Endothelial cell of umbilical vein (primary cell): ENCODE measurements around the gene GLT8D1.

Experiments used
- EZH2 ChIP-seq: IDR thresholded peaks from 2 replicates; pipeline ENCODE4 v1.6.1; 2012; ENCODE audit warnings: borderline replicate concordance, low read depth, mild to moderate bottlenecking, moderate library complexity, low read length, inconsistent platforms; ENCODE audit not compliant: severe bottlenecking
- FOS ChIP-seq: IDR thresholded peaks from 2 replicates; pipeline ENCODE4 v1.6.1; 2011; ENCODE audit warnings: mild to moderate bottlenecking, low read length, moderate library complexity, borderline replicate concordance; ENCODE audit not compliant: insufficient read depth
- GATA2 ChIP-seq: IDR thresholded peaks from 2 replicates; pipeline ENCODE4 v1.7.0; 2011; ENCODE audit warnings: low read depth, mild to moderate bottlenecking, moderate library complexity, mixed read lengths, low read length; ENCODE audit not compliant: insufficient read length, insufficient read depth
- JUN ChIP-seq: IDR thresholded peaks from 2 replicates; pipeline ENCODE4 v1.6.1; 2011; ENCODE audit warnings: borderline replicate concordance, low read depth; ENCODE audit not compliant: insufficient read length, insufficient read depth
- MAX ChIP-seq: IDR thresholded peaks from 2 replicates; pipeline ENCODE4 v1.6.1; 2011; ENCODE audit not compliant: insufficient read depth, insufficient read length
- MYC ChIP-seq: IDR thresholded peaks from one replicate; pipeline ENCODE4 v1.6.1; 2011; ENCODE audit warnings: mild to moderate bottlenecking, low read depth, low read length
- POLR2A ChIP-seq: IDR thresholded peaks from 2 replicates; pipeline ENCODE4 v1.6.1; 2012; ENCODE audit warnings: low read depth, mild to moderate bottlenecking, control low read depth, low read length
- POLR2AphosphoS5 ChIP-seq: IDR thresholded peaks from 2 replicates; pipeline ENCODE4 v1.6.1; 2012; ENCODE audit warnings: low read depth, mild to moderate bottlenecking, control low read depth, low read length, moderate library complexity; ENCODE audit not compliant: insufficient read depth
- TF ChIP-seq, protein P1 (sequence below), 2 donors: IDR thresholded peaks; 1 replicate in 1 of 2; 2 replicates in 1 of 2; pipeline ENCODE4 v1.5.1; 2011; ENCODE audit warnings: low read length in 2 of 2, mild to moderate bottlenecking in 2 of 2, moderate library complexity in 2 of 2, control low read depth in 1 of 2, inconsistent platforms in 1 of 2, low read depth in 1 of 2; ENCODE audit not compliant: insufficient read depth in 1 of 2; ENCODE audit errors: extremely low read depth in 1 of 2

- no peak for TF ChIP-seq MAX
- TF ChIP-seq POLR2A = no peak
- TF ChIP-seq, protein P1, sequence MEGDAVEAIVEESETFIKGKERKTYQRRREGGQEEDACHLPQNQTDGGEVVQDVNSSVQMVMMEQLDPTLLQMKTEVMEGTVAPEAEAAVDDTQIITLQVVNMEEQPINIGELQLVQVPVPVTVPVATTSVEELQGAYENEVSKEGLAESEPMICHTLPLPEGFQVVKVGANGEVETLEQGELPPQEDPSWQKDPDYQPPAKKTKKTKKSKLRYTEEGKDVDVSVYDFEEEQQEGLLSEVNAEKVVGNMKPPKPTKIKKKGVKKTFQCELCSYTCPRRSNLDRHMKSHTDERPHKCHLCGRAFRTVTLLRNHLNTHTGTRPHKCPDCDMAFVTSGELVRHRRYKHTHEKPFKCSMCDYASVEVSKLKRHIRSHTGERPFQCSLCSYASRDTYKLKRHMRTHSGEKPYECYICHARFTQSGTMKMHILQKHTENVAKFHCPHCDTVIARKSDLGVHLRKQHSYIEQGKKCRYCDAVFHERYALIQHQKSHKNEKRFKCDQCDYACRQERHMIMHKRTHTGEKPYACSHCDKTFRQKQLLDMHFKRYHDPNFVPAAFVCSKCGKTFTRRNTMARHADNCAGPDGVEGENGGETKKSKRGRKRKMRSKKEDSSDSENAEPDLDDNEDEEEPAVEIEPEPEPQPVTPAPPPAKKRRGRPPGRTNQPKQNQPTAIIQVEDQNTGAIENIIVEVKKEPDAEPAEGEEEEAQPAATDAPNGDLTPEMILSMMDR (IDR thresholded peaks at IDR 0.05; ENCODE audit: extremely low read depth in 1 of 2, insufficient read depth in 1 of 2, low read depth in 1 of 2, low read length in 2 of 2) = no peak
- TF ChIP-seq GATA2 = no peak
- TF ChIP-seq EZH2 = no peak
- TF ChIP-seq JUN = no peak
- TF ChIP-seq POLR2AphosphoS5 = no peak
- no peak for TF ChIP-seq MYC
- TF ChIP-seq FOS = no peak
Observed at GRCh38 chr3:52660046-52660445, 45.5 kb downstream of the GLT8D1 start.
